GM12801 (cell line): ENCODE results near the gene PPP1R12C.

Experiments
- CTCF ChIP-seq: IDR thresholded peaks from one replicate; pipeline ENCODE4 v1.5.1; 2011; ENCODE audit warnings: control low read depth; ENCODE audit not compliant: insufficient read length; ENCODE audit errors: extremely low read depth

PPP1R12C gene

GRCh38 chr19:55099557-55100506 is 17.6 kb downstream of the PPP1R12C start:
- no peak for TF ChIP-seq CTCF

GRCh38 chr19:55098716-55099556 is 18.5 kb downstream of the PPP1R12C start:
- no peak for TF ChIP-seq CTCF

- TF ChIP-seq CTCF = no peak
These were observed 19.3 kb downstream of the PPP1R12C start for GRCh38 chr19:55097864-55098715.

GRCh38 chr19:55096061-55096701 is 21.3 kb downstream of the PPP1R12C start:
- no peak for TF ChIP-seq CTCF

GRCh38 chr19:55095260-55096060 is 22.0 kb downstream of the PPP1R12C start:
- no peak for TF ChIP-seq CTCF

GRCh38 chr19:55094456-55095259 is 22.8 kb downstream of the PPP1R12C start:
- no peak for TF ChIP-seq CTCF
